Stimulated activated CD4-positive, alpha-beta T cell treated with anti-CD3 and anti-CD28 coated beads, Interleukin-4, amount 100 ng/mL, for 24 hours (primary cell): ENCODE measurements around the gene FTO.

Experiments
- DNase-seq: peaks from one replicate; pipeline ENCODE4 v3.0.0-alpha.2; 2020

Gene FTO

DNA sequence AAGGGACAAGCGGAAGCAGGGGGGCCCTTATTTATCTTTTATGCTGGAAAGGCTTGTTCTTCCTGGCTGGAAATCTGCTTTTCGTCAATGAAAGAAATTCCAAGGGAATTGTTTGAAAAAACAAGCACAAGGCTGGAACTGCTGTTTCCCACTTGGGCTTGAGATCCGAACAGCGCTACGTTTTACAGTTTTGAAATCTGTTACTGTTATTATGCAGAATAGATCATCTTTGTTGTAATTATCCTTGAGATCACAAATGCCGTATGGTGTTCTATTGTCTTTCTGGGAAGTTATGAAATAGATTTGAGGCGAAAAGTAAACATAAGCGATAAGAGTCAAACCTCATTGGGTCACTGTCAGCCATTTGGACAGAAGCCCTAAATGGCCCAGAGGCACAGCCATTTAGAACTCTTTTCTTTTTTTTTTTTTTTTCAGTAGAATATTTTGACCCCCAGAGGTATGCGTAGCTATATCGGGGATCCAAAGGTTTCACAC lies 359.4 kb downstream of the FTO start:
- DNase-seq: no peak

DNA sequence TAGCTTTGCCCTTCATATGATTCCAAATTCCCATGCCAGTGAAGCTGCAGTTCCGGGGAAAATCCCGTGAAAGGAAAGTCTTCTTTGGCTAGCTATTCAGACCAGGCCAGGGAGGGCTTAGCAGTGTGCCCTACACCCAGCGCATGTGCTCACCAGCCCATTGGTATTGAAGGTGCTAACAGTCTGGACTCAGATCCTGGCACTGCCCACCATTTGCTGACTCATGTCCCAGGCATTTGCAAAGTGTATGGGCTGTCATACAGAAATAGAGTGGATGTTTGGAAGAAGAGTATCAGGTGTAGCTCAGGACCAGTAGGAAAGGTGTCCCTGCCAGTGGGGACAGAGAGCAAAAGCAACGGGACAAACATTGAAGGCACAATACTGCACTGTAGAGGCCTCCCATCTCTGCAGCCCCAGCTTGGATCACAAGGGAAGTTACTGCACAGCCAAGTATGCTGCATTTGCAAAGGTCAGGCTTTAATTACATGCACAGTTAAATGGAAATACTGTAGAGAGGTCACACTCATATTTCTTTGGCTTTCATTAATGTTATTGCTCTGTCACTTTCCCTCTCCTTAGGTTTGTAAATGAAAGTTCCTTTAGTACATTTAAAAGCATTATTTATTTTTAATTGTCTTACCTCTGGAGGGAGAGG lies 362.6 kb downstream of the FTO start:
- DNase-seq: no peak

DNA sequence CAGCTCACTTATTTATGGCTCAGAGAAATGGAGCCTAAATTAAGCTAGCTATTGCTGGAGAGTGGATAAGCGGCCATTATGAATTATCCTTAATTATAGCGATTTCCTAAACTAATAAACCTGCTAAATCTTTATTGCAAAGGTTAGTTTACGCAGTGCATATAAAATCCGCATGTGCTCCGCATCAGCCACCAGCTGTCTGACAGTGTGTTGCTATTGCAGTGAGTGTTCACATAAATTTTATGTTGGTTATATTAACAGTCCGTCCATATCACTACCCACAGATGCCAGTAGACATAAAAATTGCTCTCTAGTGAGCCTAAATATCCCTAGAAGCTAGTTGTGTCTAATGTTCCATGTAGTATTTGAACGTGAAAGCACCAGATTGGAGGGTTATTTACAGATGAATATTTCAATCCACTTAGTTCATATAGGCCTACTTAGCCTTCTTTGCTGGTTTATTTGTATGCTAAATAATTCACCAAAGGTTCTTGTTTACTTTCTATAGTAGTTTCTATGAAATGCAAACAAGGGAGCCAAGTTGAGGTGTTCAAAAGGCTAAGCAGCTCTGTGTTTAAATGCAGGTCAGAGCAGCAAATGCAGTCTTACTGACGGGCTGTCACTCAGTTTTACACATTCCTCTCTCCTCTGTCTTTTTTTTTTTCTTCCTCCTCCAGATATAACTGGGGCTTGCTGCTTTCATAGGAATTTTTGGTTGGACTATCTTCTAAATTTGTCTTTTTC lies 363.5 kb downstream of the FTO start:
- no peak for DNase-seq

DNA sequence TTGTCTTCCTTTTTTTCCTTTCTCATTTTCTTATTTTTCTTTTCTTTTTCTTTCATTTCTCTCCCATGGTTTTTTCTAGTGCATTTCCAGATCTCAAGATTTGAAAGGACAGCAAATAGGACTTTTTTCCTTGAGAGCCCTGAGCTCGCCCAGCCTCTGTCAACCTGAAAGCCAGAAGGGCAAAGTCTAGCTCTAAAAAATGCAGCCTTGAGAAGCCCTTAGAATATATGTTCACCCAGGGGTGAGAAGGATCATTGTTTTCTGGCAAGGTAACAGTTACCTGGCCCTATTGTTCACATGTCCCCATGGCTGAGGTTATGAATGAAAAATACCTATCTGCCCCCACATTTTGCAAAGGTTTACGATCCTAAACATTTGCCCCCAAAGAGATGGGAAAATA lies 364.3 kb downstream of the FTO start:
- DNase-seq: no peak

GRCh38 chr16:54069601-54070239 lies 365.8 kb downstream of the FTO start:
- no peak for DNase-seq

GRCh38 chr16:54070789-54071343 lies 366.9 kb downstream of the FTO start:
- no peak for DNase-seq

- DNase-seq: no peak
Observed at GRCh38 chr16:54071514-54071913, 367.6 kb downstream of the FTO start.

- no peak for DNase-seq
Observed at GRCh38 chr16:54072237-54072636, 368.3 kb downstream of the FTO start.

DNA sequence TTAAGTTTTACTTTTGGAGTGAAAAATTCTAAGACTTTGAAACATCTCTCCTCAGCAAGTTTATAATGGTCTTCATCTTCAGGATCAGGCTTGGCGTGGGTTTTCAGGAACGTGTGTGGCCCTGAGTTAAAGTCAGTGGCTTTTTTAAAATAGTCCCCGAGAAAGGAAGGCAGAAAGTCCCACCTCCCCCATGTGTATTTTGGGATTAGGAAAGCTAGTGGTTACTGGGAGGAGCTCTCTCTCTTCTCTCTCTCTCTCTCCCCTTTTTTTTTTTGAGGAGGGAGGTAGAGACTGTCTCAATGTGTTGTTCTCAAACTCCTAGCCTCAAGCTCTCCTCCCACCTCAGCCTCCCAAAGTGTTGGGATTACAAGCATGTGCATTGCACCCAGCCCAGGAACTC lies 369.4 kb downstream of the FTO start:
- no peak for DNase-seq

DNA sequence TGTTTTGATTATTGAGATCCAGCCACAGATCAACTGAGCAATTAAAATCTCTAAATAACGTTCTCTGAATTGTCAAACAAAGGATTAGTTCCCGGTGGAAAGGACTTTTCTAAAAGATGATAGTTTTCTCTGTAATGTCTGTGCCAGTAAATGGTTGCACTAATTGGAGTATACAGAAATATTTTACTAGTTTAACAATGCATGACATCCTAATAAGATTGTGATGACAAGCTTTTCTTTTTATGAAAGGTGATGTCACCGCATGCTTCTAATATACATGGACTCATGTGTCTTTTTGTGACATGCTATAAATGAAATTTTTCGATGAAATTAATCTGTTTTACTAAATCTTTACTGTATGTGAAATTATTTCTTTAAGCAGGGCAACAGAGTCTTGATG lies 371.5 kb downstream of the FTO start:
- no peak for DNase-seq

- DNase-seq: no peak
Observed at GRCh38 chr16:54076006-54076504, 372.1 kb downstream of the FTO start.

DNA sequence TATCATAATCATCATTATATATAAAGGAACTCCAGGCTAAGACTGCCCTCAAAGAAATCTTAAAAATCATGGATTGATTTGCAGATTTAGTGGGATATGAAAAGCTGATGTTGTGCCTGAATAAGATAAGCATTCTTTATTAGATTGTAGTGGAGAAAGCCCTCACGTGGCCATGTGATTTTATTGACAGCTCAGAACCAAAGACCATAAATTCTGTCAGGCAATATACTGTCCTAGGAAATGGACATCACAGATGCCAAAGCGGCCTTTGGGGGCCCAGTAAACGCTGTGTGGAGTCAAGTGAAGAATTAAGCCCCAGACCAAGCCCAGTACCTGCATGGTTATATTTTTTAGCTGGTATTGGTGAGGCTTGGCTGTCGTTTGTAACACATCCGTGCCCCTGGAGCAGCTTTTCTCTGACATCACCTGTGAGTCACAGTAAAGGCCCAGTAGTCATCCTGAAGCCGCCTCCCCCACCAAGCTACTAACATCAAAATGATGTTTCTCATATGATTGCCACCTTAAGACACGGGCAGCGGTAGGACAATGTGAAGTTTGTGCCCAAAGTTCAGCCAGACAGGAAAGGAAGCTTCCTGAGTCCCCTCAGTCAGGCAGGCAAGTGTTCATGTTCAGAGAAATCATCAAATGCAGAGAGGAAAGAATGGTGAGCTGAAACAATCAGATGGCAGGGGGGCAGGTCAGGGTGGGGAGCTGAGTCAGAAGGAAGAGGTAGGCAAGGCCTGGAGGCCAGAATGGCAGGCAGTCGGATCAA lies 373.3 kb downstream of the FTO start:
- no peak for DNase-seq

- DNase-seq: no peak
Observed at GRCh38 chr16:54080524-54081008, 376.6 kb downstream of the FTO start.

GRCh38 chr16:54086791-54087190 lies 382.8 kb downstream of the FTO start:
- no peak for DNase-seq

DNA sequence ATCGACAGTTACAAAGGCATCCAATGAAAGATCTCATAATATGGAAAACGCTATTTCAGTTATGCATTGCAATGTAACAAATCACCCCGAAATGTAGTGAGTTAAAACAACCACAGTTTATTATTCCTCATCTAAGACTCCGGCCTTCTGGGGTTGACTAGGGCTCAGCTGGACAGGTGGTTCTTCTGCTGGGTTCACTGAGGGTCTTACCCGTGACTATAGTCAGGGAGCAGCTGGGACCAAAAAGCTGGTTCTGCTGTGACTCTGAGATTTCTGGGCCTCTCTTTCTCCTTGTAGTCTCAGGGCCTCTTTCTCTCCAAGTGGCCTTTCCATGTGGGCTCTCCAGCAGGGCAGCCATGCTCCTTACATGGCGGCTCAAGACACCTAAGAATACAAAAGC lies 386.6 kb downstream of the FTO start:
- no peak for DNase-seq

- no peak for DNase-seq
Observed at GRCh38 chr16:54093281-54093680, 389.3 kb downstream of the FTO start.

GRCh38 chr16:54094641-54095040 lies 390.7 kb downstream of the FTO start:
- no peak for DNase-seq

GRCh38 chr16:54096607-54097006 lies 392.7 kb downstream of the FTO start:
- no peak for DNase-seq

DNA sequence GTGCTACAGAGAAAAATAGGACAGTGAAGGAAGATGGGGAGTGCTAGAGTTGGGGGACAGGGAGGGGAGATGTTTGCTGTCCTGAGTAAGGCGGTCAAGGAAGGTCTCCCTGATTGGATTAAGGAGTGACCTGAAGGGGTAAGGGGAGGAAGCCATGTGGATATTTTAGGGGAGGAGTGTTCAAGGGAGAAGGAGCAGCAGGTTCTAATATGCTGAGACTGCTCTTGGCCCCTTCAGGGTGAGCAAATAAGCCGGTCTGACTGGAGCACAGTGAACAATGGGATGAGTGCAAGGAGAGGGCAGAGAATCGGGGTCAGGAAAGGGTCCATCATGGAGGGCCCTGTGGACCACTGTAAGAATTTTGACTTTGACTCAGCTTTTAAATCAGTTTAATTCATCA lies 393.8 kb downstream of the FTO start:
- DNase-seq: no peak

DNA sequence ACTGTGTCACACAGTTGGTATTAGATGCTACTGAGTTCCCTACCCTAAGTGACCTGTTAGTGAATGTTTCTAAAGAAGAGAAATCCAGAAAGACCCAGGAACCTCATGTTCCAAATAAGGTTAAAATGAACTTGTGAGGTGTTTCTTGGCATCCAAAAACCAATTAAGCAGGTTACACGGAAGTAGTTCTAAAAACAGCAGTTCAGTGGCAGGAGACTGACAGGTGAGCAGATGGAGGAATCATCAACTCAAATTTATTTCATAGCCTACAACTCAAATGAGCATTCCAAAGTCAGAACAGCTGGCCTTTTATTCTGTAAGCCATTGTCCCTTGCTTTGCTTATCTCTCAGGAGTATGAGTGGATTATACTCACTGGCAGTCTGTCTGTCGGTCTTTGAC lies 394.3 kb downstream of the FTO start:
- DNase-seq: no peak

DNA sequence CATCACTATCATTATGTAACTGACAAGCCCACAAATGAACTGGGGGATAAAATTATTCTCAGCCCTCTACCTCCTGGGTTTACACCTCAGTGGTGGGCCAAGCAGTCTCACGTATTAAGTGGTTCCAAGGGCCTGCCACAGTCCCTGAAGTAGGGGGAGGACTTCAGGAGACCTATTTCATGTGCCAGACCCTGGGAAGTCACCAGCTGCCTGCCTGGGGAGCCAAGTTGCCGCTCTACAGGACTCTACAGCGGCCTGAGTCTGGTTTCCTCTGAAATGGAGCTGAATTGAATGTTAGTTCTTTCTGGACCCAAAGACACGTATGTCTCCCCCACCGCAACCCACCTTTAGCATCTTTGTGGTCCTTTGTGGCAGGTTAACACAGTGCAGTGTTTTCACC lies 395.7 kb downstream of the FTO start:
- DNase-seq: no peak
